Panc1 (cell line): Measurements from ENCODE around the gene HELZ. TPM values are rescaled to one million over a fixed set of nuclear protein-coding genes. Genes with fewer than 3 reads are reported as not detected.

Source experiments
- ATAC-seq: fragments of 200-7000 bp; cut with Tn5 transposase; 2 replicates; pipeline ENCODE4 v1.9.1; 2020; ENCODE audit warnings: mild to moderate bottlenecking, moderate library complexity
- BruUV-seq: library from RNA; stranded (reverse); fragments of 400-500 nt; replicated peaks from 2 replicates; lab custom pipeline; 2021; lab: Mats Ljungman, UMichigan
- CTCF ChIA-PET: fragments of 300-600 bp; sonication (Branson Sonifier 250); formaldehyde crosslinking; loops from one replicate; lab custom pipeline; 2022; ENCODE audit warnings: antibody characterized with exemption; lab: Charles Lee
- POLR2A ChIA-PET: fragments of 300-600 bp; sonication (Branson Sonifier 250); formaldehyde crosslinking; loops from one replicate; lab custom pipeline; 2022; ENCODE audit warnings: antibody characterized with exemption; lab: Charles Lee
- DNase-seq: peaks from one replicate; pipeline ENCODE4 v3.0.0-alpha.2; 2010; ENCODE audit warnings: low read depth, low spot score
- H3K27ac ChIP-seq: 2 replicates; pipeline ENCODE4 v1.5.1; 2011; ENCODE audit warnings: mild to moderate bottlenecking, low read length, inconsistent platforms
- H3K27me3 ChIP-seq: fragments of 200-500 bp; sonication (Bioruptor generic); 2 replicates; pipeline ENCODE4 v1.6.0; 2014; ENCODE audit warnings: low read length, inconsistent platforms; ENCODE audit not compliant: control insufficient read depth, insufficient read depth
- H3K36me3 ChIP-seq: fragments of 200-500 bp; sonication (Bioruptor generic); 2 replicates; pipeline ENCODE4 v1.5.1; 2014; ENCODE audit warnings: inconsistent platforms, mild to moderate bottlenecking, low read length, moderate library complexity; ENCODE audit not compliant: control insufficient read depth, insufficient read depth
- H3K4me1 ChIP-seq: 2 replicates; pipeline ENCODE4 v1.5.1; 2011; ENCODE audit warnings: inconsistent platforms, mild to moderate bottlenecking, low read length, moderate library complexity; ENCODE audit not compliant: control insufficient read depth, insufficient read depth
- H3K4me3 ChIP-seq, 2 experiments: 2 replicates each; pipeline ENCODE4 v1.5.1; 2011 to 2012; ENCODE audit warnings: low read depth in 2 of 2, low read length in 2 of 2, mild to moderate bottlenecking in 2 of 2, inconsistent platforms in 1 of 2, moderate library complexity in 1 of 2
- H3K9me3 ChIP-seq: fragments of 200-500 bp; sonication (Bioruptor generic); 2 replicates; pipeline ENCODE4 v1.5.1; 2014; ENCODE audit warnings: low read depth, mild to moderate bottlenecking, inconsistent platforms, low read length, moderate library complexity; ENCODE audit not compliant: control insufficient read depth, insufficient read depth
- POLR2AphosphoS5 ChIP-seq: IDR thresholded peaks from 2 replicates; pipeline ENCODE4 v1.6.1; 2012; ENCODE audit warnings: mild to moderate bottlenecking, low read depth, low read length, moderate library complexity
- SIN3A ChIP-seq: IDR thresholded peaks from 2 replicates; pipeline ENCODE4 v1.6.1; 2012; ENCODE audit warnings: low read depth, mild to moderate bottlenecking, low read length, moderate library complexity, borderline replicate concordance; ENCODE audit not compliant: insufficient read depth
- in situ Hi-C: cut with HindIII; loops from 2 replicates; pipeline ENCODE4 v1.10.0; 2016; ENCODE audit warnings: low sequenced_read_pairs, low pct_unique_long_range_greater_than_20kb
- intact Hi-C: fragments of 100-400 bp; cut with micrococcal nuclease; formaldehyde crosslinking; loops from one replicate; pipeline ENCODE4 v1.10.0; 2022; ENCODE audit not compliant: unreplicated experiment
- total RNA-seq: library from RNA; stranded (reverse); gene quantifications from one replicate; pipeline ENCODE4 v1.2.1, GENCODE V29; 2021; ENCODE audit not compliant: unreplicated experiment
- TF ChIP-seq, protein P1 (sequence below), 2 experiments: IDR thresholded peaks; 2 replicates each; pipeline ENCODE4 v1.6.1; 2011 to 2012; ENCODE audit warnings: low read depth in 2 of 2, control low read depth in 1 of 2, low read length in 1 of 2, mild to moderate bottlenecking in 1 of 2, moderate library complexity in 1 of 2; ENCODE audit not compliant: insufficient read depth in 1 of 2
- TF ChIP-seq, protein P2 (sequence below): fragments of 450-650 bp; IDR thresholded peaks from 2 replicates; pipeline ENCODE4 v1.5.1; 2017; ENCODE audit warnings: mild to moderate bottlenecking

The HELZ gene
- total RNA-seq, 1 experiment from 2014 or later, result 15.0 TPM

DNA sequence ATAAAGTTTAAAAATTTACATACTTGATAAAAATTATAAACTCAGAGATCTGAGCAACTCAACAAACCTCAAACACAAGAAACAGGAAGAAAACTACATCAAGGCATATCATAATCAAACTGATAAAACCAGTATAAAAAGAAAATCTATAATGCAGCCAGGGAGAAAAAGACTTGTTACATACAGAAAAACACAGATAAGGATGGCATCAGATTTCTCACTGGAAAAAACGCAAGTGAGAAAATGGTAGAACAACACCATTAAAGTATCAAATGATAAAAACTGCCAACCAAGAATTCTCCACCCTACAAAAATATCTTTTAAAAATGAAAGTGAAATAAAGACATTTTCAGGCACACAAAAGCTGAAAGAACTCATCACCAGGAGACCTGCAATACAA, 129.6 kb downstream of the HELZ start:
- ChIA-PET POLR2A (no interaction called here), CTCF (interaction anchor here (0.7 kb wide), 1 partner anchor 15 kb away, joined by 4 read pairs; no protein-coding TSS in a partner anchor)
- peaks cover 6% of the 10 kb centered on the region; the same call in 1 of the 2 replicates for H3K9me3 ChIP-seq
- intact Hi-C loops (no loop called here), in situ Hi-C loops (no loop called here)
- BruUV-seq, result no TSS peak
- H3K36me3 ChIP-seq, result no peaks in the 10 kb centered on the region; the same call in none of the 2 replicates
- DNase-seq, result no peak
- no peak overlapping the region for H3K4me3 ChIP-seq
- no peak overlapping the region for H3K27ac ChIP-seq
- no peaks in the 10 kb centered on the region for H3K27me3 ChIP-seq
- TF ChIP-seq, protein P1, sequence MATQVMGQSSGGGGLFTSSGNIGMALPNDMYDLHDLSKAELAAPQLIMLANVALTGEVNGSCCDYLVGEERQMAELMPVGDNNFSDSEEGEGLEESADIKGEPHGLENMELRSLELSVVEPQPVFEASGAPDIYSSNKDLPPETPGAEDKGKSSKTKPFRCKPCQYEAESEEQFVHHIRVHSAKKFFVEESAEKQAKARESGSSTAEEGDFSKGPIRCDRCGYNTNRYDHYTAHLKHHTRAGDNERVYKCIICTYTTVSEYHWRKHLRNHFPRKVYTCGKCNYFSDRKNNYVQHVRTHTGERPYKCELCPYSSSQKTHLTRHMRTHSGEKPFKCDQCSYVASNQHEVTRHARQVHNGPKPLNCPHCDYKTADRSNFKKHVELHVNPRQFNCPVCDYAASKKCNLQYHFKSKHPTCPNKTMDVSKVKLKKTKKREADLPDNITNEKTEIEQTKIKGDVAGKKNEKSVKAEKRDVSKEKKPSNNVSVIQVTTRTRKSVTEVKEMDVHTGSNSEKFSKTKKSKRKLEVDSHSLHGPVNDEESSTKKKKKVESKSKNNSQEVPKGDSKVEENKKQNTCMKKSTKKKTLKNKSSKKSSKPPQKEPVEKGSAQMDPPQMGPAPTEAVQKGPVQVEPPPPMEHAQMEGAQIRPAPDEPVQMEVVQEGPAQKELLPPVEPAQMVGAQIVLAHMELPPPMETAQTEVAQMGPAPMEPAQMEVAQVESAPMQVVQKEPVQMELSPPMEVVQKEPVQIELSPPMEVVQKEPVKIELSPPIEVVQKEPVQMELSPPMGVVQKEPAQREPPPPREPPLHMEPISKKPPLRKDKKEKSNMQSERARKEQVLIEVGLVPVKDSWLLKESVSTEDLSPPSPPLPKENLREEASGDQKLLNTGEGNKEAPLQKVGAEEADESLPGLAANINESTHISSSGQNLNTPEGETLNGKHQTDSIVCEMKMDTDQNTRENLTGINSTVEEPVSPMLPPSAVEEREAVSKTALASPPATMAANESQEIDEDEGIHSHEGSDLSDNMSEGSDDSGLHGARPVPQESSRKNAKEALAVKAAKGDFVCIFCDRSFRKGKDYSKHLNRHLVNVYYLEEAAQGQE (IDR thresholded peaks at IDR 0.05; ENCODE audit: insufficient read depth in 1 of 2, low read depth in 2 of 2, low read length in 1 of 2), result no peak
- no peak for TF ChIP-seq POLR2AphosphoS5
- no peaks in the 10 kb centered on the region for H3K4me1 ChIP-seq
- ATAC-seq, result no peak

DNA sequence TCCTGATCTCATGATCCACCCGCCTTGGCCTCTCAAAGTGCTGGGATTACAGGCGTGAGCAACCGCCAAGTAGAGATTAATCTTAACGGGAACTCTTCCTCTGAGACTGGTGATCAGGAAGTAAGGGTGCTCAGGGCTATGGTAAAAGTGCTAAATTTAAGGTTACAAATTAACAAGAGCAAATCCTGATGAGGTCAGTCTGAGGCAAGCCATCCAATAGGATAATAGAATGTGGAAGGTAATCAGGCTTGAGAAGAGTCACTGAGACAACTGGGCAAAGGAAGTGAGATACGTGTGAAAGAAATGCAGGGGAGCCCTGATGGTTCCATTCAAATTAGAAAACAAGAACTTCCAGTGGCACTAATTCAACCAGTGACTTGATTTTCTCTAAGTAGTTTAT, 131.5 kb downstream of the HELZ start:
- intact Hi-C loops (no loop called here), in situ Hi-C loops (no loop called here)
- Histone ChIP-seq H3K27me3 (no peaks in the 10 kb centered on the region), H3K27ac (no peak overlapping the region), H3K4me1 (no peaks in the 10 kb centered on the region), H3K4me3 (no peak overlapping the region), H3K9me3 (peaks cover 6% of the 10 kb centered on the region; the same call in 1 of the 2 replicates), H3K36me3 (no peaks in the 10 kb centered on the region; the same call in 1 of the 2 replicates)
- ATAC-seq, result no peak
- ChIA-PET POLR2A (no interaction called here), CTCF (no interaction called here)
- BruUV-seq, result no TSS peak
- TF ChIP-seq SIN3A, result no peak
- DNase-seq, result no peak

DNA sequence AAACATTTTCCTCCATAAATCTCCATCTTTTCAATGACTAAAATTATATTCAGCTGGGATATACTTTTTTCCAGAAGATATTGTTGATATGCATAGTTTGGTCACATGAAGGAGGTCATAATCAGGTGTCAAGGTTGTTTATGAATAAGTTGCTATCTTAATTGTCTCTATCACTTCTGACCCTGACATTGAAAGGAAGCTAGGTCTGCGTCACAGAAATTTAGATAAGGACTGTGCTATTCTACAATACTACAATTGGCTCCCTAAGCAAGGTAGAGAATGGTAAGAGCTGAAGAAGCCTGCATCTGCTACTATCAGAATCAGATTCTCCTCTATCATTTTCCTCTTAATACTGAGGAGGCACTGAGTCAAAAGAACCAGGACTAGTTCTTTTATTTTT, 133.2 kb downstream of the HELZ start:
- BruUV-seq, result no TSS peak
- Histone ChIP-seq H3K4me3 (no peak overlapping the region), H3K27ac (no peak overlapping the region), H3K9me3 (peaks cover 6% of the 10 kb centered on the region; the same call in 1 of the 2 replicates), H3K36me3 (peaks cover 3% of the 10 kb centered on the region; the same call in 1 of the 2 replicates), H3K27me3 (no peaks in the 10 kb centered on the region), H3K4me1 (no peaks in the 10 kb centered on the region)
- in situ Hi-C loops, result no loop called here
- no peak for ATAC-seq
- TF ChIP-seq SIN3A, result no peak
- CTCF ChIA-PET, result no interaction called here
- intact Hi-C loops, result no loop called here
- no peak for DNase-seq
- POLR2A ChIA-PET, result no interaction called here

DNA sequence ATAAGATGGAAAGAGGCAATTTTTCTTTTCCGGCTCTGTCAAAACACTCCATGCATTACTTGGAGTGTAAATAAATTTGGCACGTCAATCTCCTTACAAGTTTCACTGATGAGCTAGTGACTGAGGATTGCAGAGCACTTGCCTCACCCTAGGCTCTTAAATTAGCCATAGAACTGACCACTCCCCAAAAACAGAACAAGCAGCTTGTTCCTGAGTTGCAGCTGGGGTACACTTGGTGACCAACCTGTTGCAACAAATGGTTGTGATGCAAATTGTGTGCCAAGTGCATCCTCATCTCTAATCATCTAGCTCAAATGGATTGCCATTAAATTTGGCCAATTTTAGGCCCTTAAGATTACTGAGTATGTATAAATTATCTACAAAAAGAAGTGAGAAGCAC, 133.7 kb downstream of the HELZ start:
- Histone ChIP-seq H3K27ac (no peak overlapping the region), H3K4me1 (no peaks in the 10 kb centered on the region), H3K27me3 (no peaks in the 10 kb centered on the region), H3K4me3 (no peak overlapping the region), H3K36me3 (peaks cover 3% of the 10 kb centered on the region; the same call in 1 of the 2 replicates), H3K9me3 (peaks cover 3% of the 10 kb centered on the region; the same call in 1 of the 2 replicates)
- in situ Hi-C loops, result no loop called here
- BruUV-seq, result no TSS peak
- TF ChIP-seq, protein P2, sequence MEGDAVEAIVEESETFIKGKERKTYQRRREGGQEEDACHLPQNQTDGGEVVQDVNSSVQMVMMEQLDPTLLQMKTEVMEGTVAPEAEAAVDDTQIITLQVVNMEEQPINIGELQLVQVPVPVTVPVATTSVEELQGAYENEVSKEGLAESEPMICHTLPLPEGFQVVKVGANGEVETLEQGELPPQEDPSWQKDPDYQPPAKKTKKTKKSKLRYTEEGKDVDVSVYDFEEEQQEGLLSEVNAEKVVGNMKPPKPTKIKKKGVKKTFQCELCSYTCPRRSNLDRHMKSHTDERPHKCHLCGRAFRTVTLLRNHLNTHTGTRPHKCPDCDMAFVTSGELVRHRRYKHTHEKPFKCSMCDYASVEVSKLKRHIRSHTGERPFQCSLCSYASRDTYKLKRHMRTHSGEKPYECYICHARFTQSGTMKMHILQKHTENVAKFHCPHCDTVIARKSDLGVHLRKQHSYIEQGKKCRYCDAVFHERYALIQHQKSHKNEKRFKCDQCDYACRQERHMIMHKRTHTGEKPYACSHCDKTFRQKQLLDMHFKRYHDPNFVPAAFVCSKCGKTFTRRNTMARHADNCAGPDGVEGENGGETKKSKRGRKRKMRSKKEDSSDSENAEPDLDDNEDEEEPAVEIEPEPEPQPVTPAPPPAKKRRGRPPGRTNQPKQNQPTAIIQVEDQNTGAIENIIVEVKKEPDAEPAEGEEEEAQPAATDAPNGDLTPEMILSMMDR, result no peak
- CTCF ChIA-PET, result no interaction called here
- no peak for ATAC-seq
- no peak for DNase-seq
- intact Hi-C loops, result no loop called here
- POLR2A ChIA-PET, result no interaction called here
